Middle frontal gyrus (tissue), 1 donor: Measurements from ENCODE around the gene FAM222A.

Source experiments
- DNase-seq: peaks from one replicate; pipeline ENCODE4 v3.0.0-alpha.2; 2015; ENCODE audit warnings: low spot score; ENCODE audit errors: extremely low spot score

The FAM222A gene

GRCh38 chr12:109710747-109711595 lies 2.7 kb upstream of the FAM222A start:
- no peak for DNase-seq

GRCh38 chr12:109711596-109712461 lies 1.8 kb upstream of the FAM222A start:
- no peak for DNase-seq

GRCh38 chr12:109714141-109714912 lies 702 bp downstream of the FAM222A start:
- no peak for DNase-seq

DNA sequence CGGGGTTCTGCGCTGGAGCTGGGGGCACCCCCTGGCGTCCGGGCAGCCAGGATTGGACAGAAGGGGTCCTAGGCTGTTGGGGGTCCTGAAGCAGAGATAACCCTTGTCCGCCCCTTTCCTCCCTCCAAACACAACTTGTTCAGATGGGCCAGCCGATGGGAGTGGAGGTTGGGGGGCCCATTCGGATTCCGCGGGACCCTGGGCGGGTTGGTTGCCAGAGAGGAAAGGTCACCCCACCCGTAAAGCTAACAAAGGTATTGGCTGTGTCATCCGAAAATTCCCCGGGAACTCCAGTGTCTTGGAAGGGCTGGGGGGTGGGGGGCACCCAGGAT lies 1.3 kb downstream of the FAM222A start:
- no peak for DNase-seq

DNA sequence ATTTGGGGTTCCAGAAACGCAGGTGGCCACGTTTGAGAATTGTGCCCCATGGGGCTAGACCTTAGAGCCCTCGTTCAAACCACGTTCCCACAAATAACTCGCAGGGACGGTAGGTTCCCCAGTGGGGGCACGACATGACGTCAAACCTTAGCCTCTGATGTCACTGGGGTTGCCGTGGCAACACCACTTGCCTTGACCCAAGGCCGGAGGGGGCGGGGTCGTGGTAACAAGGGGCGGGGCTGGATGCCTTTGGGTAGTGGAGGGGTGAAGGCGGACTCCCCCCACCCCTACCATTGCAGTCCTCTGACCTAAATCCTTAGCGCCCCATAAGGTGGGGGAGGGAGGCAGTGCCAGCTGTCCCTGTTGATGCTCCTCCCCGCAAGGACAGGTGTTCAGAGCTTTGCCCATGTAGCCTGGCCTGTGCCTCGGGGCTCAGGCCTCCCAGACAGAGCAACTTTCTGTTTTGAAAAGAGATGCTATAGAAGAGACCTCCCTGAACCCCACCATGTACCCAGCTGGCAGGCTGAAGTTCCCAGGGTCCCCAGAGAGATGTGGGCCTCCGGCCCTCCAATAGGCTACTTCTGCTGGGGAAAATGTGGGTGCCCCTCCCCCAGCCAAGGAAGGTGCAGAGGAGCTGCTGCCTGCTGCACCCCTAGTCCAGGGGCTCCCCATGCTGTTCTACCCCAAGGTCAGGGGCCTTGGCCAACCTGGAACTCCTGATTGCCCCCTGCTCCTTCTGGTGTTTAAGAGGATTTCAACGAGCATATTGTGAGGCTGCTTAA lies 1.9 kb downstream of the FAM222A start:
- no peak for DNase-seq

DNA sequence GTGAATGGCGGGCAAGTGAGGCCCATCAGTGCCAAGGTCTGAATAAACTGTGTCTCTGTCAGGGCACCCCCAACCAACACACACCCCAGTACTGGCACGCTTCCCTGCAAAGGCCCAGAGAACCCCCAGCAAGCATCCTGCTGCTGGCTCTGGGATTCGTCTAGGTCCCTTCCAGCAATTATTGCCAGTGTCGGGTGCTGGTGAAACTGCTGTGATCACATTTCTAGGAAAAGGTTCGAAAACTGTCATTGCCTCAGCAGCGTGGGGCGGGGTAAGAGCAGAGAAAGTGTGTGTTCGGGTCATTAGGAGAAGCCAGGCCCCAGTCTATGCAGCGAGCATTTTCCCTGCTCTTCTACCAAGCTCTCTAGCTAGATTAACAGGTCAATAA lies 2.5 kb downstream of the FAM222A start:
- no peak for DNase-seq

- peak; percentile 86 for DNase-seq
Observed at GRCh38 chr12:109716512-109717389, 3.1 kb downstream of the FAM222A start.

- DNase-seq = no peak
Observed at GRCh38 chr12:109717390-109718357, 4.0 kb downstream of the FAM222A start.

- no peak for DNase-seq
Observed at GRCh38 chr12:109718390-109718789, 4.8 kb downstream of the FAM222A start.

- DNase-seq = no peak
Observed at GRCh38 chr12:109719123-109720022, 5.7 kb downstream of the FAM222A start.

DNA sequence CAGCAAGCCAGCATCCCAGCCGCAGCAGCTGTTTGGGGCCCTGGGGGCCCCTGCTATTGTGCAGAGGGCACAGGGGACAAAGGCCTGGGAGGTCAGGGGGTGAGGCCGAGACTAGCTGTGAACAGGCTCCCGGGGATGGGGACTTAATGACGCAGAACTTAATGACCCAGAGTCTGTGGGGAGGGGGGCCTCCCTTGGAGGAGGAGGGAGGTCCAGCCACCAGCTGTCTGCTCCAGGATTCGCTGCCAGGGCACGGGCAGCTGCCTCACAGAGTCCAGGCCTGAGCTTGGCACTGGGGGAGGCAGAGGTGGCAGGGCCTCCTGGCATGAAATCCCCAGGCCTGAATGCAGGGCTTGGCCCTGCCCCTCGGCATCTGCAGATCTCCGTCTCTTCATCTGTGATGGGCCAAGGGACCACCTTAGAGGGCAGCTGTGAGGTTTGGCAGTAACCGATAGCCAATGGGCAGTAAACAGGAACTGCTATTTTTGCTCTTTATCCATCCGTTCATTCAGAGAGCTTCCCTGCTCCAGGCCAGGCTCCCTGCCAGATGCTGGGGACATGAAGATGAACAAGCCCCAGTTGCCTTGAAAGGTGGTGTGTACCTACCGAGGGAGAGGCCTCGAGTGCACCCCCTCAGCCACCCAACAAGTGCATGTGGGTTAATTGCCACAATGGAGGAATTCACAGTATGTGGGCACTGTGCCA lies 6.7 kb downstream of the FAM222A start:
- peak; percentile 60 for DNase-seq

GRCh38 chr12:109720857-109721189 lies 7.2 kb downstream of the FAM222A start:
- no peak for DNase-seq

GRCh38 chr12:109721276-109721675 lies 7.7 kb downstream of the FAM222A start:
- no peak for DNase-seq

DNA sequence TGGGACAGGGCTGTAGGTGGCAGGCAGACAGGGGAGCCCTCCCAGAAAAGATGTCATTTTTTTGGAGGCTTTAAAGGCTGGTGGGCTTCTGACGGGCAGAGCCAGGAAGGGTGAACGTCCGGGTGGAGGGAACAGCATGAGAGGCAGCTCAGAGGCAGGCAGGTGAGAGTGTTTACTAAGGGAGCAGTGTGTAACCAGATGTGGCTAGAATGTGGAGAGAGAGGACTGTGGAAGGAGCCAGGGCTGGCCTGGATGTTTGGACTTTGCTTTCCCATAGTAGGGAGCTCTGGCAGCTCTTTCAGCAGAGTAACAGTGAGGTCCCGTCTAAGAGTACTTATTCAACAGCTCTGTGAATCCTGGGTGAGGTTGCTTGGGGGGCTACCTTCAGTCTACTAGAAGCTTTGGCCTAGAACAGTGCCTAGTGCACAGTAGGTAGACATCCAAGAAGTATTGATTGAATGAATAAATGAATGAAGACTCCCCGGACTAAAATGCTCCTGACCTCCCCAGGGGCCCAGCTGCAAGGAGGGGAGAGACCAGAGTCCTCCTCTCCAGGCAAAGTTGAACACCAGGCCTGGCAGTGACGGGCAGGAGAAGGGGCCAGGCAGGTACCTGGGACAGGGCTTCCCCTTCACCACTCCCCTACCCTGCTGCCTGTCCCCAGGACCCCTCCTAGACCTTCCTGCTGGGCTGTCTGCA lies 8.5 kb downstream of the FAM222A start:
- DNase-seq = no peak

DNA sequence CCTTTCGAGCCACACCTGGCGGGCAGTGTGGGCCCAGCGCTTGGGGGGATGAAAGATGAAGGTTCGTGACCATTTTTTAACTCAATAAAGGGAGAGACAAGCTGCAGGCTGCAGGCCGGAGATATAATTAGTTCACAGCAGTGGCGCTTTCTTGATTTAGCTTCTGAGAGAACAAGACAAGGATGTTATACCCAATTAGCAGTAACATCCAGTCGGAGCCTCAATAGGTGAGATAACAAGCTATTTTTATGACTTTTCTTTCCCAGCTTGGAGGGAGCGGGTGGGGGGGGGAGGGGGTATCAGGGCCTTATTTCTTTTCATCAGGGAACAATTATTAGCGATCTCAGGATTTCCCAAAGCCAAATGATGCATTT lies 9.1 kb downstream of the FAM222A start:
- DNase-seq = no peak

GRCh38 chr12:109723311-109723881 lies 9.8 kb downstream of the FAM222A start:
- DNase-seq = peak; percentile 67
